PFSK-1 (cell line): ENCODE measurements around the gene MRPL28.

ENCODE experiments used
- FOXP2 ChIP-seq: optimal IDR thresholded peaks from 2 replicates; pipeline ENCODE3; 2011; ENCODE audit warnings: borderline replicate concordance, control low read depth, inconsistent platforms; ENCODE audit not compliant: insufficient read depth; ENCODE audit errors: extremely low read length, extremely low read depth
- POLR2AphosphoS5 ChIP-seq: IDR thresholded peaks from 2 replicates; pipeline ENCODE4 v1.6.1; 2012; ENCODE audit warnings: low read depth, mild to moderate bottlenecking, control low read depth, low read length, moderate library complexity
- REST ChIP-seq, 2 experiments: IDR thresholded peaks; 2 replicates each; pipeline versions ENCODE4 v1.6.1 to v1.8.0; 2011 to 2012; ENCODE audit warnings: low read depth in 2 of 2, low read length in 2 of 2, control low read depth in 1 of 2, inconsistent platforms in 1 of 2, mild to moderate bottlenecking in 1 of 2, moderate library complexity in 1 of 2; ENCODE audit not compliant: insufficient read depth in 1 of 2
- SIN3A ChIP-seq: IDR thresholded peaks from 2 replicates; pipeline ENCODE4 v1.6.1; 2012; ENCODE audit warnings: mild to moderate bottlenecking, low read length, moderate library complexity, borderline replicate concordance; ENCODE audit not compliant: insufficient read depth
- TAF1 ChIP-seq: IDR thresholded peaks from 2 replicates; pipeline ENCODE4 v1.6.1; 2012; ENCODE audit warnings: low read length, control low read depth, borderline replicate concordance; ENCODE audit not compliant: insufficient read depth

MRPL28 gene

GRCh38 chr16:399340-400019 is 29.1 kb upstream of the MRPL28 start:
- no peak for TF ChIP-seq FOXP2
- TF ChIP-seq SIN3A = no peak
- no peak for TF ChIP-seq TAF1
- no peak for TF ChIP-seq REST (IDR thresholded peaks at IDR 0.05; ENCODE audit: insufficient read depth in 1 of 2, low read depth in 2 of 2, low read length in 2 of 2)

- TF ChIP-seq TAF1 (no peak), FOXP2 (no peak), REST (IDR thresholded peaks at IDR 0.05; ENCODE audit: insufficient read depth in 1 of 2, low read depth in 2 of 2, low read length in 2 of 2) (no peak)
Measured at GRCh38 chr16:398561-399339, 28.4 kb upstream of the MRPL28 start.

GRCh38 chr16:397736-398332 is 27.5 kb upstream of the MRPL28 start:
- TF ChIP-seq REST (IDR thresholded peaks at IDR 0.05; ENCODE audit: insufficient read depth in 1 of 2, low read depth in 2 of 2, low read length in 2 of 2) (no peak), TAF1 (no peak), SIN3A (no peak), POLR2AphosphoS5 (no peak), FOXP2 (no peak)

GRCh38 chr16:397135-397661 is 26.9 kb upstream of the MRPL28 start, which contains the start of gene NME4:
TSS of gene NME4 (plus strand) at chr16:397199. CDS start at chr16:397223, 24 bp downstream.
- TF ChIP-seq TAF1 (no peak), SIN3A (no peak), FOXP2 (no peak), REST (IDR thresholded peaks at IDR 0.05; ENCODE audit: insufficient read depth in 1 of 2, low read depth in 2 of 2, low read length in 2 of 2) (no peak), POLR2AphosphoS5 (no peak)
